NOMO-1 treated with DMSO at 0.1 percent for 48 hours (cell line): Measurements from ENCODE around the gene TMEM18.

ENCODE experiments used
- DNase-seq: peaks from one replicate; lab custom pipeline; 2025; ENCODE audit not compliant: unreplicated experiment; lab: John Stamatoyannopoulos, UW

TMEM18 gene

DNA sequence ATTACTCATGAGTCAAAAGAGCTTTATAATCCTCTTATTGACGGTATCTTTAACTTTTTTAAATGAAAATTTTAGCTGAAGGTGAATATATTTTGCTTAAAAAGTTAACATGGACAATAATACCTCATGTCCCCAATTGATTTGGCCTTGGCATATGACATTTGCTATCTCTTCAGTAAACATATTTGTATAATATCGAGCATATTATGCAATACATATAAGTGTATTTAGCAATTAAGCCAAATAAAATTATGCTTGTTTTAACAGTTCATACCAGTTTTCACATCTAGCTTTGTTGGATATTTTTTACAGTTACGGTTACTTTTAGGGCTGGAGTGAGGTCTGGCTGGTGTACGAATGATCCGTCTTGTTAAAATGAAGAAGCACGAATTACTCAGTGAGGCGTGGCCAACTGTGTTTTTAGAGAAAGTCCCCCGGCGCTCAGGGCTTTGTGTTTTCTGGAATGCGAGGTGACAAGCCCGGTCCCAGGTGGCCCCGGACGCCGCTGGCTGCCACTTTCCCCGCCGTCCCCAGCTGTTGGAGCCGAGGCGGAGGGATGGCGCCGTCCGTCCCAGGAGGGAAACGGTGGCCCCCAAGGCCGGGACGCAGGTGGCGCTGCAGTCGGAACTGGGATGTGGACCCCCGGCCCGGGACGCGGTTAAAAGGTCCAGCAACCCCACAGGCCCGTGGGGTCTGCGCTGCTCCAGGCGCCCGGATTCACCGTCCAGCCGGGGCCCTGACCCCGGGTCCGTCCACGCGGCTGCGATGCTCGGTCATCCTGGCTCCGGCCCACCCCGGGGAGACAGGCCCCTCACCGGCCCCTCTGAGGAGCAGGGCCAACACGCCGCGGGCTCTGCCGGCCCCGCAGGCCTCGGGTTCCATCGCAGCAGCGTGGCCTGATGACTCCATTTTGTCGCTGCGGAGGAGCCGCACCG is 41.3 kb downstream of the TMEM18 start:
- no peak for DNase-seq

DNA sequence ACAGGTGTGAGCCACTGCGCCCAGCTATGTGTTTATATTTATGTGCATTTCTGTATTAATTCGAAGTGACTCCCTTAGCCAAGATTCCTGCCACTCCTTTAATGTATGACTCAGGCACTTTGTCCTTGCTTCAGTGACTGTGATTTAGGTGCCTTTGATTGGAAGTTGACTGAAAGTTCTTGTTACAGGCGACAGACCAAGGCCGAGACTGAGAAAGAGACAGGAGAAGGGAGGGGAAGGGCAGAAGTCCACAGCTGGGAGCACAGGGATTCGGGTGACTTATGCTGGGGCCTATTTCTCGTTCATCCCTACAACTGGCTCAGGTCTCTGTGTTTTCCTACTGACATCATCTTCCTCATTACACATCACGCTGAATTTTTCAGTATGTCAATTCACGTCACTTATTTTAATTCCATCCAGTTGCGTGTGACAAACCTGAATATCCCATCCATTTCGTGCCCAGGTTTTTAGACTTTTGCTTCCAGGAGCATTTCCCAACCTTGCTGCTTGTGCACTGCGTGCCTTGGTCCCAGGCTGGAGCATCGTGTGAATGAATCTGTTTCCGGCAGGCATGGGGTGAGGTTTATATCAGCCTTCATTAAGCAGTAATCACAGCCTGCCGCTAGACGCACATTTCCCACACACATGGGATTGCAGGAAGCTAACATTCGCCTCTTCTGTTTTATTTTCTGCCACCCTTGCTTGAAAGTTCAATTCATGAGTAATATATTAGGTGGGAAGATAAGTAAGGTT is 42.4 kb downstream of the TMEM18 start:
- no peak for DNase-seq

DNA sequence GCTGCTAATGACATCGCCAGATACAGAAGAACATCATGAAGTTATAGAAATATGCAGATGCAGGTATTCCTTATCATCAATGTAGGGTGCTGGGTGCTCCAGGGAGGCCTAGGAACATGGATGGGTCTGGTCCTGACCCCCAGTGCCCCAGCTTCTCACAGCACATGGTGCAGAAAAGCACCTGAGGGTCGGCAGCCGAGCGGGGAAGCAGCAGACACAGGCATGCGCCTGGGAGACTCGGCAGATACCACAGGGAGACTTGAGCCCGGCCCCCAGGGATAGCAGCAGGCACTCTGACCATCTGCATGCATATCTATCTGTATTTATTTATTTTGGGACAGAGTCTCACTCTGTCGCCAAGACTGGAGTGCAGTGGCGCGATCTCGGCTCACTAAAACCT is 43.2 kb downstream of the TMEM18 start:
- no peak for DNase-seq

DNA sequence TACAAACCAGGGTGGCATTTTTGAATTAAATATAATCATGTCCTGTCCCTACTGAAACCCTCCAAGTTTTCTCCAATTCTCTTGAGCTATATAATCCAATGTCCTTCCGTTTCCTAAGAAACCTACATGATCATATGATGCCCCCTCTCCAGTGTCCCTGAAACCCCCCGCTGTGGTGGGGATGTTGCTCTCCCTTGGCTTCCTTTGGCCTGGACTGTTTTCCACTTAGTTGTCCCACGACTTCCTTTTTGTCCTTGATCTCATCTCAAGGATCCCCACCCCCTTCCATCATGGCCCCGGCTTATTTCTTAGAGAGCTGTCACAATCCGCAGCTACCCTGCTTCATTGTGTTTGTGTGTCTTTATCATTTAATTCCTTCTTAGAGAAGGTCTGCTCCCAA is 43.8 kb downstream of the TMEM18 start:
- DNase-seq = no peak

DNA sequence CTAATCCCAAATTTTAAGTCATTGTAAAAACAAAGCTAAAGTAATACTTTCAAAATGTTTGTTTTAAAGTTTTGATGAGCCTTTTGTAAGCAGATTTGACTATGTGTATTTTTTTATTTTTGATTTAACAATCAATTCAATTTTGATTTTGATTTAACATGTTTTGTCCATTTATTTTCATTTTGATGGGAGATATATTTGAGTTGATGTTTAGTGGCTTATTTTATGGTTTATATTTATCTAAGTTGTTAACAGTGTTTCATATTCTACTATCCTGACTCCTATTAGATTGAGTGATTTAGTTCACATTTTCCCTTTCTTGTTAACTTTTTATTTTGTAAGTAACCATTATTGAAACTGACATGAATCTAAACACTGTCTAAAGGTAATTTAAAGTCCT is 44.7 kb downstream of the TMEM18 start:
- DNase-seq = no peak

DNA sequence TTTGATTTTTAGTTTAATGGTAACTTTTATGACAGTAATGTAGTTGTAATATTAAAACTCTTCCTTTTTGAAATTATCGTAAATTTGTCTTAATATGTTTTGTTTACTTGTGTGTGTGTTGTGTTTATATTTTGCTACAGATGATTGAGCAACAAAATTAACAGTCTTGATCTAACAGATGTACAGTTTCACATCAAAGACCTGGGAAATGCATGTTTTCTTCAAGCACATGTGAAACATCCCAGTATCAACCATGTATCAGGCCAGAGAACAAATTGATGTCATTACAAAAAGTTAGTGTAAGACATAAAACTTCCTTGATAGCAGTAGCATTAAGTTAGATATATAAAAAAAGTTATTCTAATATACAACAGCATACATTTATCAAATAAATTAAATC is 45.5 kb downstream of the TMEM18 start:
- no peak for DNase-seq

DNA sequence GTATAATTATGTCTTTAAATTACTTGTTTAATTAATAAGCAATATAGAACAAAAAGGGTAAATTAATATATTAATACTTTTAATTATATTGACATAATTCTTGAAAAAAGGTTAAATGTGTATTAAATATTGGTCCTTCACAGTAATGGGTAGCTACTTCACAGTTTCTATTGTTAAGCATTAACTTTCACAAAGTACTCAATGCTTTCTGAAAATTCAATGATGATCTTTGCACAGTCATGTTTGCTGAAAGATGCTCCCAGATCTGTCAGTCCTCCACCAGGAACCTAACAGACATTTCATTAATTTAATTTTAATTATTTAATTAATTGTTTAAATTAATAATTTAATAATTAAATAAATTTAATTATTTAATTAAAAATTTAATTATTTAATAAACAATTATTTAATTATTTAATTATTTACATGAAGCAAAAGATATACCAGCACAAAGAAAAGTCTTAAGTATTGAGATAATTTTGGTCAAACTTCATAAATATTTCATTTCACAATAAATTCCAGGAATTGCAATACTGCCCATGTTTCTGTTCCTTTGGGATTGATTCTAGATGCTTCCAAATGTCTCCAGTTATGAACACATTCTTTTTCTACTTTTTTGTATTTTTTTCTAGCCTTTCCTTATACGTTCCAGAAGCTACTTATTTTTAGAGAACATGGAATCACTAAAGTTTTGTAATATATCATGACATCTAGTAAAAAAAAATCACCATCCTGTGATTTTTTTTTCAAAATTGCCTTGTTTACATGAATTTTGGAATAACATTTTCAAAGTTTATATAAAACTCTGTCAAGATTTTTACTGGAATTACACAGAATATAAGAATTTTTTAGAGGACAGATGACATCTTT is 46.5 kb downstream of the TMEM18 start:
- no peak for DNase-seq

DNA sequence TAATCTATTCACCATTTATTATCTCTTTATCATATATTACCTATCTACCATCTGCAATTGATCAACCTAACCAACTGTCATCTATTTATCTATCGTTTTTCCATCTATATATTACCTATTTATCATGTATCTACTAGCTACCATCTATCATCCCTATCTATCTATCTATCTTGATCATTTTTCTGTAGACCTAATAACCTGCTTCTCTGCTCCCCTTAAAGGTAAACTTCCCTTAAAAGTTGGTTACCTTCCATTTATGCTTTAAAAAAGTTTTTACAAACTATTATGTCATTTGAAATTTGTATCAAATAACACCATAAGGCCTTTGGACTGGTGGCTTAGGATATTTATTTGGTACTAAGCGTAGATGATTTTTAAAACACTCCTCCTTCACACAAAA is 47.2 kb downstream of the TMEM18 start:
- DNase-seq = no peak

DNA sequence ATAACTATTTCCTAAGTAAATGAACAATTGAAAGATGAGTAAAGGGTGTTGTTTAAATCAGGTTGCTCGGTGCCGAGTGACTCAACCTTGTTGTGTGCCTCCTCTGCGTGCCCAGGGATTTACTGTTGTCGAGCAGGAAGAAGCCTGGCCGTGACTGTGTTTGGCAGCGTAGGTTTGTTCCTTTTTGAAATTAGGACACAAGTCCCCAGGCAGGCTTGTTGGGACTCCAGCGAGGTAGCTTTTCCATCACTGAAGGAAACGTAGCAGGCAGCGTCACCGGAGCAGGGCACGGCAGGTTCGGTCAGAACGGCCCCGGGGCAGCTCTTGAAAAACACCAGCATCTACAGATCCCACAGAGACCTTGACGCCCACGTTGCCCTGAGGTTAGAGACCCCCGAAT is 48.6 kb downstream of the TMEM18 start:
- DNase-seq = no peak

DNA sequence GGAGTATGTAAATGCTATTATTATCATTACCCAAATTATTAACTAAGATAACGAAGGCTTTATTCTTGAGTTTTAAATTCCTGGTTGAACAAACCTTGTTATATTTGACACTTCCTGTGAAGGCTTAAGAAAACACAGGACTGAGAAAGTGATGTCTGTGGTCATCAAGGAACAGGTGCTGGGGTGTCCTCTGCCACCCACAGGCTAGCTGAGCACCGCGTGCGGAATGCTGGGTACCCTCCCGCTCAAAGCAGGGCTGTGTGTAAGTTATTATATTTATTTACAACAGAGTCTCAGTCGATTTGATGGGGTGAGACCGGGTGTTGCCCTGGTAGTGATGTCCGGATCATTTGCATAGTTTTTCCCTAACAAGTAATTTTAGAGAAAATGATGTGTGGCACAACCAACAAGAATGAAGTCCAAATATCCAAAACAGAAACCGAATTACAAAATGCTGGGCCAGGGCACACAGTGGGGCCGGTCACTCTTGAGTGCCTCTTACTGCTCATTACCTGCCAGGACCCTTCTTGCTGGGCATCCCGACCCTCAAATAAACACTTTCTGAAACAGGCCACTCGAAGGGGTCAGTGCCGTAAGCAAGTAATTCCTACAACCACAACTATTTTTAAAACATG is 49.2 kb downstream of the TMEM18 start:
- DNase-seq = no peak

DNA sequence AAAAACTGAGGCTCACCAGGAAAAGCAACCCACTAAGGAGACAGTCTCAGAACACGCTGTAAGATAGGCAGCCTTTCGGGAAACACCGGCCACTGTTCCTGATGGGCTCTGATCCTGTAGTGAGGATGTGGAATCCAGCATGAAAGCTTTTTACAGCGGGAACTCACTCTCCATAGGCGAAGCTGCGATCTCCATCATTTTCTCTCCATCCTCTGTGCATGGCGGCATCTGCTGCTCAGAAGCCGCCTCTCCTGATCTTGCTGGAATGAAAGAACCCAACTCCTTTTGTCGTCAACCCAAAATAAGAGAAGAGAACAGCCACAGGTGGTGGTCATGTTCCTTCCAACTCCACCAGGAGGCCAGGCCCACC is 49.9 kb downstream of the TMEM18 start:
- DNase-seq = no peak

DNA sequence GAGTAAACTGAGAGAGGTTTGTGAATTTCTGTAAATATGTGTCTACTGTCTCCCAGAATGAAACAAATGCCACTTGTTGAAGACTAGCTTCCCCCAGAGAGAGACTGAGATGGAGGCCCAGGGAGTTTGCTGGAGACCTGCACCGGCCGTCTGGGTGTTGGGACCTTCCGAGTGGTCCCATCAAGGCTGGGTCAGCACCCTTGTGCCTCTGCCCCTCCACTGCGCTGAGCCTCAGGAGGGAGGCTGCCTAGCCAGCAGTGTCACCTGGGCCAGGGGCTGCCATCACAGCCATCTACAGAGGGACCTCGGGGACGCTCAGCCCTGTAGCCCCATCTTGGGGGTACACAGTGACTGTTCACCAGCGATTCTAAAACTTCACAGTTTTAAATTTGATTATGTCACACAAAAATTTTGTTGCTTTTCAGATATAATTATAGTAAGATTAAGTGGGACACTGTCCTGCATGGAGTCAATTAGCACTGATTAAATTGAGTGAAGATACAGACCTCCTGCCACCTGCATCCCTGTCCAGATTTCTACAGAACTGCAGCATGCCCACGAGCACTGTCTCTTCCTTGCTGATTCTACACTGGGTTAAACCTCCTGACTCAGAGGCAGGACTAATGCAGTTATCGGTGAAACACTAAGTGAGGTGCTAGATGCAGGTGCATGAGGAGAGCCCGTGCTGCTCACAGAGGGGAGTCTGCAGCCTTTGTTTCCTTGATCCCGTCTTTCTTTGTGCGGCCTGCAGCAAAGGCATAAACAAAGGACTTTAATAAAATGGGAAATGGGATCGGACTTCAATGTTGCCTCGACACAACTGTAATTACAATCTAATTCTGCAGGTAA is 50.5 kb downstream of the TMEM18 start:
- no peak for DNase-seq

DNA sequence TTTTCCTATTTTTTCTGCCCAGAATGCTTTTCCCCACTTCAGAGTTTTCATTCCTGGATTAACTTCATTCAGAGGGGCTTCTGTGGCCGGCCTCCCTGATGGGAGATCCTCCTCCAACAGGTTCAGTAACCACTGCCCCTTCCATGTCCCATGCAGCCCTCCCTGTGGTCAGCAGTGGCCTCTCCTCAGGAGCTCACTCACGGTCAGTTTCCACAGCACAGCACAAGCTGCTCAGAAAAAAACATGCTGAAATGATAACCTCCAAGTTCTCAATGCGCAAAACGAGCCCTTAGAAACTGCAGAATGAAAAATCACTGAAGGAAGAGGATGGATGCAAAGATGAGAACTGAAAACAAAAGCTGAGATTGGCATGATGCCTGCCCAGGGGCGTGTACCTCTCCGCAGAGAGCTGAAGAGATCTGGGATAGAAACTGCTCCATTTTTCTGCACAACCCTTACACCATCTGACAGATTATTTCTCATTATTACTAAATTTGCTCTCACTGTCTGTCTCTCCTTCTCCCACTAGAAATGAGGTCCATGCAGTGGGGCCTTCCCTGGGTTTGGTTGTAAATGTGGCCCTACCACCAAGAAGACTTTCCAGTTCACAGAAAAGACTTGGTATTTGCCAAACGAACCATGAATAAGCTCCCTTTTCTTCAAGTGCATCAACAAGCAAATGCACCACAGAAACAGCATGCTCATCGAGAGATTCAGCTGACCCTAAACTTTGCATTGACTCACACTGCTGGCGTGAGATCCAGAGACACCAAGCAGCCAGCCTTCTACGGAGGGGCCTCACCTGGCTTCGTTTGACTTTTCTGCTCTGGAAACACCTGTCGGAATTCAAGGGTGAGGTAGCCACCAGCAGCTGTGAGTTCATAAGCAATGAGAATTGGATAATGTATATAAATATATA is 51.5 kb downstream of the TMEM18 start:
- DNase-seq = no peak

DNA sequence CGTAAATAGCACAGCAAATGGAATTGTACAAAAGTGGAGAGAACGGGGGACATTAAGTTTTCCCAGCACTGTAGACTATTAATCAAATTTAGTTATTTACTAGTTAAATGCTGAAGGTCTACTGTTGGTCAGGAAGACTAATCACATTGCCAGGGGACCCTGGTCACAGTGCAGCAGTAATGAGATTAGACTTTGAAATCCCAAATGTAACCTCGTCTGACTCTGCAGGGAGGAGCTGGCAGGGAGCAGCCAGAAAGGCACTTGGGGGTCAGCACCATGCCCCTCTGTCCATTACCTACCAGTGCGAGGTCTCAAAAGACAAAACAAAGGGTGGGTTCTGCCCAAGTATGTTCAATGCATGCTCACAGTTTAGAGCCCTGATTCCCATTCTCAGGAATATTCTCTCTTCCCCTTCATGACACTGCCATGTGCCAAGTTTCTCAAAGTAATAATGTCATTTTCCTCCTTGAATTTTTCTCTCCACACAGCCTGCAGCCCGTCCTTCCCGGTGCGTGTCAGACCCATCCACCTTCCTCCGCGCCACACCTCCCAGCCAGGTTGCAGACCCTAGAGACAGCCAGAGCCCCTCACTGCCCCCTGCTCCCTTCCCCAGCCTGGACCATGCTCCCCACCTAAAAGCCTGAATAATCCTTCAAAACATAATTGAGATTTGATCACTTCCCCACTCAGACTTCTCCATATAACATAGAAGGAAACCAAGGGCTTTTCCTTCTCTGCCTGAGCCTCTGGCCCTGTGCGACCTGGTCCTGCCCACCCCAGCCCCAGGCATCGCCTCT is 52.5 kb downstream of the TMEM18 start:
- DNase-seq = no peak

DNA sequence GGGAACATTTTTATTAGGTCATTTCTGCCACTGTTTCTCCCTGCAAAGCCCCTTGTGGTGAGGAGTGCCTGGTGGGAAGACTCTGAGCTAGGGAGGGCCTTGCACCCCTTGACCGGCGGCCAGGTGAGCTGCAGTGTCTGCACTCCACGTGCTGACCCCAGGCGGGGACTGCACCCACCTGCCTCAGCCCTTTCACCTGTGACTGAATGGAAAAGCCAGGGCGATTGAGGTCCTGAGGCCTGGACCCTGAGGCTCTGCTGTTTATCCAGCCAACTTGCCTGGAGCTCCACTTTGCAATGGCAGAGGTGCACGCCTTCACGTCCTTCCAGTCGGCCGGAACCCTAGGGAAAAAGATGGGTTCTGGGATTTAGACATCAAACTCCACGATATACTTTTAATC is 53.1 kb downstream of the TMEM18 start:
- no peak for DNase-seq

DNA sequence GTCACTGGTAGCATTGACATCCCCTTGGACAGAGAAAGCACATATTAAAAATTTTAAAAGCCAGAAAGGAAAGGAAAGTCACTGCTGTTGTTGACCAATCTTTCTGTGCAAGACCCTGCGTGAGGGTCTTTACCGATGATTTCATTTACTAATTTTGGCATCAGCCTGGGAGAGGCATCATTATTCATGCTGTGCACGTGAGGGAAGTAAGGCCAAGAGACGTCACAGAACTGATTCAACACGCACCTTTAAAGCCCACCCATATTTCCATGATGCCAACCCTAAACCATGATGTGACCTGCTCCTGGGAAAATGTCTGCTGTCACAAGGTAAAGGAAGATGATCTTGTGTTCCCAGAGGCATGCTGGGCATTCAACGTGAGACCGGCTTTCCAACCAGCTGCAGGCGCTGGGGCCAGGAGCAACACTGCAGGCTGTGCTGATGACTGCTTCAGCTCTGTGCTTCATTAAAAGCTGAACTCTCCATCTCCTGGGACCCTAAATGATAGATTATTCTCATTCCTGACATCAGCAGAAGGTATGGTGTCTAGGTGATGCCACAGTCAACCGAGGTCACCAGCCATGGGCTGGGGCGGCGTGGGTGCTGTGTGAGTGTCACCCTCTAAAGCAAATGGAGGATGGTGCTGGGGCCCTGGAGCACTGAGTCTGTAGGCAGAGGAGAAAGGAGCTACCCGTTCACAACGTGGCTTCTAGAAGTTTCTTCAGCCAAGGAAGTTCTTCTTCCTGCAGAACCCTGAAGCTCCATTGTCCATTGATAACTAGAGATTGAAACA is 53.9 kb downstream of the TMEM18 start:
- no peak for DNase-seq

DNA sequence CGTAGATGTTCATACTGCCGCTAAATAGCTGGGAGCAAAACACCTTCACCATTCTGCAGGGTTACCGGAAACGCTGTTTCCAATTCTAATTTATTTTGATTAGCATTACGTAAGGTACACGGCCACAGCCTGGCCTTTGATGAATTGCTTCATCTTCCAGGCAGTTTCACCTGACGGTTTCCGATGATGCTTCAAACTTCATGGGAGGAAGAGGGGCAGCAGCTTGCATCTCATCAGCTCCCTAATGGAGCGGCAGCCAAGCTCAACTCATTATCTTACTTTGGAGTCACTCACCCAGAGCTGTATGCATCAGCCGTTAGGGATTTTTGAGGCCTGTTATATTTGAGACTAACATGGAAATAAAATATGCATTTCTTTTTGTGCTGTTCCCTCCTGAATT is 54.8 kb downstream of the TMEM18 start:
- no peak for DNase-seq
